ENCODE measurements around the gene FKBP3. TPM values are rescaled to one million over a fixed set of nuclear protein-coding genes. Genes with fewer than 3 reads are reported as not detected.
"Not testable (repeated sequence)": the region's sequence is repeated elsewhere in the genome, so short reads cannot be mapped to it uniquely, and the experiment has no call there.

Gene FKBP3
- total RNA-seq, 4 donors from 2014 or later, result 27.6 to 56.8 (median 35.5) TPM

DNA sequence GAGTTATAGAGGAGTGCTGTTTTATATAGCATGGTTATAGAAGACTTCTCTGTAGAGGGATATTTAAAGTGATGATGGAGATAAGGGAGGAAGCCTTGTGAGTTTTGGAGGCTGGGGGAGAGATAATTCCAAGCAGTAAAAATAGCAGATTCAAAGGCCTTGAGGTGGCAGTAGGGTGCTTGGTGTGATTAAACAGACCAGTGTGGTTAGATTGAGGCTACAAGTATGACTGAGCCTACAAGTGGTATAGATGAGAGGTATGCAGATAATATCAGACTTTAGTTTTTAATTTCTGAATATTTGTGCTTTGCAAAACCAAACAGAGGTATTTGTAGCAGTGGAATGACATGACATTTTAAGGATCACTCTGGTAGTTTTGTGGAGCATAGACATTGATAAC is 21.8 kb upstream of the FKBP3 start:
- Histone ChIP-seq H3K9me3 (no peaks in the 10 kb centered on the region), H3K4me3 (no peak overlapping the region), H3K36me3 (peaks cover 0 to 4% of the 10 kb centered on the region in 2 donors), H3K4me1 (no peaks in the 10 kb centered on the region), H3K27ac (no peak overlapping the region), H3K27me3 (no peaks in the 10 kb centered on the region)
- TF ChIP-seq, protein P1, sequence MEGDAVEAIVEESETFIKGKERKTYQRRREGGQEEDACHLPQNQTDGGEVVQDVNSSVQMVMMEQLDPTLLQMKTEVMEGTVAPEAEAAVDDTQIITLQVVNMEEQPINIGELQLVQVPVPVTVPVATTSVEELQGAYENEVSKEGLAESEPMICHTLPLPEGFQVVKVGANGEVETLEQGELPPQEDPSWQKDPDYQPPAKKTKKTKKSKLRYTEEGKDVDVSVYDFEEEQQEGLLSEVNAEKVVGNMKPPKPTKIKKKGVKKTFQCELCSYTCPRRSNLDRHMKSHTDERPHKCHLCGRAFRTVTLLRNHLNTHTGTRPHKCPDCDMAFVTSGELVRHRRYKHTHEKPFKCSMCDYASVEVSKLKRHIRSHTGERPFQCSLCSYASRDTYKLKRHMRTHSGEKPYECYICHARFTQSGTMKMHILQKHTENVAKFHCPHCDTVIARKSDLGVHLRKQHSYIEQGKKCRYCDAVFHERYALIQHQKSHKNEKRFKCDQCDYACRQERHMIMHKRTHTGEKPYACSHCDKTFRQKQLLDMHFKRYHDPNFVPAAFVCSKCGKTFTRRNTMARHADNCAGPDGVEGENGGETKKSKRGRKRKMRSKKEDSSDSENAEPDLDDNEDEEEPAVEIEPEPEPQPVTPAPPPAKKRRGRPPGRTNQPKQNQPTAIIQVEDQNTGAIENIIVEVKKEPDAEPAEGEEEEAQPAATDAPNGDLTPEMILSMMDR (IDR thresholded peaks at IDR 0.05), result no peak
- no peak for TF ChIP-seq EP300 (IDR thresholded peaks at IDR 0.05)
- no peak for TF ChIP-seq POLR2A (IDR thresholded peaks at IDR 0.05)
- no peak for TF ChIP-seq POLR2AphosphoS5 (IDR thresholded peaks at IDR 0.05)
- ATAC-seq, result no peak

DNA sequence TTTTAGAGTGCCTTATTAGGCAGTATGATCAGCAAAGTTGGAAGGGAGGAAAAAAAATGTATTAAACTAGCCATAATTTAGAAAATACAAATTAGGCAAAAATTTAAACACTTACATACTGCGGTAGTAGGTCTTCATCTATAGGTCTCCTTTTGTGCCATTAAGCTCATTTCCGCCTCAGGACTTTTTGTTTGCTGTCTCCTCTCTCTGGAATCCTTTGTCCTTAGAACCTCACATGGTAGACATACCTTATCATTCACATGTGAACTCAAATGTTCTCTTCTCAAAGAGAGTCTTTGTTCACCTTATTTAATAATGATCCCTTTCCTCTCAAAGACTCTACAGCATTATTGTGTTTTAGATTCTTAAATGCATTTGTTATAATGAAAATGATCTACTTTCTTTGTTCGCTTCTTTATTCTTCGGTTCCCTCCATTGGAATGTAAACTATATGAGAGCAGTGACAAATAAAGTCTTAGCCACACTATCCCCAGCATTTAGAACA is 16.2 kb upstream of the FKBP3 start:
- Histone ChIP-seq H3K9me3 (no peaks in the 10 kb centered on the region), H3K4me1 (no peaks in the 10 kb centered on the region), H3K4me3 (no peak overlapping the region), H3K36me3 (no peaks in the 10 kb centered on the region), H3K27me3 (no peaks in the 10 kb centered on the region), H3K27ac (no peak overlapping the region)
- no peak for ATAC-seq
- TF ChIP-seq POLR2A (IDR thresholded peaks at IDR 0.05) (no peak), POLR2AphosphoS5 (IDR thresholded peaks at IDR 0.05) (no peak), EP300 (IDR thresholded peaks at IDR 0.05) (no peak)
- TF ChIP-seq, protein P1 (IDR thresholded peaks at IDR 0.05), result no peak
- WGBS, 2 donors (ENCODE audit: low coverage in 1 of 2), result 87 to 90% methylated on average over 4 of the region's 4 CpGs

DNA sequence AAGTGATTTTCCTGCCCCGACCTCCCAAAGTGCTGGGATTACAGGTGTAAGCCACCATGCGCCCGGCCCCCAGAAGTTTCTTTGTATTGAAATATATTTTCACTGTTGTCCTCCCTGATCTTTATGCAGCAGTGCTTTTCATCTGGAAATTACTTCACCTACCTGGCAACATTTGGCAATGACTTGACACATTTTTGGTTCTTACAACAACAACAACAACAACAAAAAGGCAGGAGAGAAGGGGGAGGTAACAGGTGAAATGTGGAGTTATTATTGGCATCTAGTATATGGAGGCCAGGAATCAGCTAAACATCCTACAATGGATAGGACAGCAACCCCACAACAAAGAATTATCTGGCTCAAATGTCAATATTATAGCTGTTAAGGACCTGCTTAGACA is 15.3 kb upstream of the FKBP3 start:
- H3K36me3 ChIP-seq, result peaks cover 0 to 4% of the 10 kb centered on the region in 2 donors
- no peak overlapping the region for H3K27ac ChIP-seq
- no peaks in the 10 kb centered on the region for H3K4me1 ChIP-seq
- TF ChIP-seq EP300 (IDR thresholded peaks at IDR 0.05) (no peak), POLR2A (IDR thresholded peaks at IDR 0.05) (no peak), POLR2AphosphoS5 (IDR thresholded peaks at IDR 0.05) (no peak)
- TF ChIP-seq, protein P1 (IDR thresholded peaks at IDR 0.05), result no peak
- H3K4me3 ChIP-seq, result no peak overlapping the region
- no peaks in the 10 kb centered on the region for H3K9me3 ChIP-seq
- WGBS, 2 donors (ENCODE audit: low coverage in 1 of 2), result 100% methylated on average over 3 of the region's 3 CpGs; no CpG with 5 or more reads in 1 of the 2 donors
- no peak for ATAC-seq
- no peaks in the 10 kb centered on the region for H3K27me3 ChIP-seq

DNA sequence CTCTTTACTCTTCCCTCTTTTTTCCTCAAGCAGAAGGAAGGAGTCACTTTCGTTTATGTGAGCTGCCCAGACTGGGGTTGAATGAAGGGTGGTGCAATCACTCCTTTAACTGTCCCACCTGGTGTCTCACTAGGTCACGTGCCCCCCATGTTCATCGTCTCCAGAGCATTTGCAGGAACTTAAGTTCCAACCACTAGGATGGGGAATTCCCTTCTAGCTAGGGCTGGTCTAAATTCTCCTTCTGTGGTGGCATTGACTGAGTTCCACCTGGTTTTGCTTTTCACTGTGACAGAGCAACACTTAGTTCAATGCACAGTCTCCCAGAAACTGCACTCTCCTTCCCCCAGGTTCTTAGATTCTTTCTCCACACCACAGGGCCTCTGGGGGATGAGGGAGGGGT is 10.9 kb upstream of the FKBP3 start:
- no peak for ATAC-seq
- Histone ChIP-seq H3K36me3 (peaks cover 0 to 5% of the 10 kb centered on the region in 2 donors), H3K4me1 (no peaks in the 10 kb centered on the region), H3K27ac (no peak overlapping the region), H3K4me3 (no peak overlapping the region), H3K27me3 (no peaks in the 10 kb centered on the region), H3K9me3 (no peaks in the 10 kb centered on the region)
- 20 to 92% methylated on average over 1 to 2 of the region's 3 CpGs for WGBS, 2 donors (ENCODE audit: low coverage in 1 of 2)
- TF ChIP-seq EP300 (IDR thresholded peaks at IDR 0.05) (no peak), POLR2AphosphoS5 (IDR thresholded peaks at IDR 0.05) (no peak), POLR2A (IDR thresholded peaks at IDR 0.05) (no peak)
- TF ChIP-seq, protein P1 (IDR thresholded peaks at IDR 0.05), result no peak

DNA sequence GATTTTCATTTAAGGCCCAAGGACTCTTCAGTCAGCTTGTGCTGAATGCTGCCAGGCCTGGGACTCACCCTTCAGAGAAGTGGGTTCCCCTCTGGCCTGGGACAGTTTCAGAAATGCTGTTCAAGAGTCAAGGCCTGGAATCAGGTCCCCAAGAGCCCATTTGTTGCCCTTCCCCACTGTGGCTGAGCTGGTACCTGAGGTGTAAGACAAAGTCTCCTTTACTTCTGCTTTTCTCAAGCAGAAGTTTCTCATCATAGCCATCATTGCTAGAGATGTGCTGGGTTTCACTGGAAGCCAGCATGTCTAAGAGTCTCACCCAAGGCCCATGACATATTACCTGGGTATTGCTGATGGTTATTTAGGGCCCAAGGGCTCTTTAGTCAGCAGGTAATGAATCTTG is 10.4 kb upstream of the FKBP3 start:
- peaks cover 0 to 5% of the 10 kb centered on the region in 2 donors for H3K36me3 ChIP-seq
- no peak for ATAC-seq
- H3K27ac ChIP-seq, result no peak overlapping the region
- no peaks in the 10 kb centered on the region for H3K4me1 ChIP-seq
- H3K4me3 ChIP-seq, result no peak overlapping the region
- no peak for TF ChIP-seq POLR2A (IDR thresholded peaks at IDR 0.05)
- TF ChIP-seq EP300 (IDR thresholded peaks at IDR 0.05), result no peak
- TF ChIP-seq, protein P1 (IDR thresholded peaks at IDR 0.05), result no peak
- no peak for TF ChIP-seq POLR2AphosphoS5 (IDR thresholded peaks at IDR 0.05)
- H3K9me3 ChIP-seq, result no peaks in the 10 kb centered on the region
- H3K27me3 ChIP-seq, result no peaks in the 10 kb centered on the region

DNA sequence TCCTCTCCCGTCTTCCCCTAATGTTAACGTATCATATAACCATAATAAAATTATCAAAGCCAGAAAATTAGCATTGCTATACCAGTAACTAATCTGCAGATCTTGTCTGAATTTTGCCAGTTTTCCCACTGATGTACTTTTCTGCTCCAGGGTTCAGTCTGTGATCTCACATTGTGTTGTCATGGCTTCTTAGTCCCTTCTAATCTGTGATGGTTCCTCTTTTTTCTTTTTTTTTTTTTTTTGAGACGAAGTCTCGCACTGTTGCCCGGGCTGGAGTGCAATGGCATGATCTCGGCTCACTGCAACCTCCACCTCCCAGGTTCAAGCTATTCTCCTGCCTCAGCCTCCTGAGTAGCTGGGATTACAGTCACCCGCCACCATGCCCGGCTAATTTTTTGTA is 7.8 kb upstream of the FKBP3 start:
- WGBS, 2 donors (ENCODE audit: low coverage in 1 of 2), result 90 to 93% methylated on average over 4 to 6 of the region's 8 CpGs
- not testable (repeated sequence) for H3K9me3 ChIP-seq, ATAC-seq

More for the DNA sequence above, 7.8 kb upstream of the FKBP3 start:
- H3K36me3 ChIP-seq, H3K4me1 ChIP-seq, H3K27ac ChIP-seq, H3K4me3 ChIP-seq, H3K27me3 ChIP-seq: not testable (repeated sequence)
